Stomach smooth muscle (tissue), 2 donors: ENCODE data around the gene APEH.

Experiments
- H3K27ac ChIP-seq: one replicate; pipeline ENCODE4 v1.7.0; 2013; ENCODE audit warnings: mild to moderate bottlenecking, low read length, inconsistent platforms
- H3K27me3 ChIP-seq, 2 donors: one replicate each; pipeline ENCODE4 v1.7.0; 2013; ENCODE audit warnings: low read length in 2 of 2; ENCODE audit not compliant: insufficient read depth in 2 of 2, control insufficient read depth in 1 of 2
- H3K36me3 ChIP-seq, 2 donors: one replicate each; pipeline ENCODE4 v1.7.0; 2013; ENCODE audit warnings: low read length in 2 of 2; ENCODE audit not compliant: control insufficient read depth in 2 of 2, insufficient read depth in 2 of 2
- H3K4me1 ChIP-seq: one replicate; pipeline ENCODE4 v1.7.0; 2013; ENCODE audit warnings: low read length; ENCODE audit not compliant: control insufficient read depth, insufficient read depth
- H3K4me3 ChIP-seq, 2 donors: one replicate each; pipeline ENCODE4 v1.7.0; 2013; ENCODE audit warnings: low read length in 2 of 2
- H3K9ac ChIP-seq, 2 donors: one replicate each; pipeline ENCODE4 v1.7.0; 2013; ENCODE audit warnings: low read length in 2 of 2, mild to moderate bottlenecking in 1 of 2
- H3K9me3 ChIP-seq, 2 donors: one replicate each; pipeline ENCODE4 v1.7.0; 2013; ENCODE audit warnings: low read length in 2 of 2; ENCODE audit not compliant: control insufficient read depth in 2 of 2
- donor health status: healthy.
- donor health status: Pancreatic carcinoma.

The APEH gene

GRCh38 chr3:49659756-49660155, 14.4 kb upstream of the APEH start:
- Histone ChIP-seq H3K9ac (no peak overlapping the region), H3K4me1 (peaks cover 3% of the 10 kb centered on the region), H3K36me3 (no peaks in the 10 kb centered on the region), H3K9me3 (no peaks in the 10 kb centered on the region), H3K27ac (no peak overlapping the region), H3K27me3 (peaks cover 3 to 11% of the 10 kb centered on the region in 2 donors), H3K4me3 (no peak overlapping the region)

- Histone ChIP-seq H3K9me3 (no peaks in the 10 kb centered on the region), H3K27me3 (peaks cover 6 to 15% of the 10 kb centered on the region in 2 donors), H3K4me1 (peaks cover 3% of the 10 kb centered on the region)
Measured at GRCh38 chr3:49661281-49661680, 12.9 kb upstream of the APEH start.

GRCh38 chr3:49662021-49662420, 12.1 kb upstream of the APEH start:
- H3K27me3 ChIP-seq: peaks cover 6 to 14% of the 10 kb centered on the region in 2 donors
- no peaks in the 10 kb centered on the region for H3K36me3 ChIP-seq
- H3K4me3 ChIP-seq: no peak overlapping the region
- no peaks in the 10 kb centered on the region for H3K4me1 ChIP-seq
- H3K9ac ChIP-seq: no peak overlapping the region
- no peaks in the 10 kb centered on the region for H3K9me3 ChIP-seq
- H3K27ac ChIP-seq: no peak overlapping the region

More at GRCh38 chr3:49661281-49661680, 12.9 kb upstream of the APEH start:
- Histone ChIP-seq H3K27ac (no peak overlapping the region), H3K36me3 (no peaks in the 10 kb centered on the region), H3K9ac (no peak overlapping the region), H3K4me3 (no peak overlapping the region)

- Histone ChIP-seq H3K4me3 (no peak overlapping the region), H3K9me3 (no peaks in the 10 kb centered on the region), H3K4me1 (no peaks in the 10 kb centered on the region), H3K36me3 (no peaks in the 10 kb centered on the region), H3K27me3 (peaks cover 6 to 16% of the 10 kb centered on the region in 2 donors), H3K9ac (no peak overlapping the region), H3K27ac (no peak overlapping the region)
Measured at GRCh38 chr3:49662720-49663413, 11.3 kb upstream of the APEH start.

GRCh38 chr3:49663831-49664230, 10.3 kb upstream of the APEH start:
- no peak overlapping the region for H3K9ac ChIP-seq

GRCh38 chr3:49664300-49664699, 9.9 kb upstream of the APEH start:
- Histone ChIP-seq H3K4me1 (no peaks in the 10 kb centered on the region), H3K36me3 (no peaks in the 10 kb centered on the region), H3K4me3 (no peak overlapping the region), H3K9me3 (no peaks in the 10 kb centered on the region), H3K27ac (no peak overlapping the region), H3K9ac (no peak overlapping the region), H3K27me3 (peaks cover 13 to 20% of the 10 kb centered on the region in 2 donors)

More at GRCh38 chr3:49663831-49664230, 10.3 kb upstream of the APEH start:
- Histone ChIP-seq H3K27ac (no peak overlapping the region), H3K9me3 (no peaks in the 10 kb centered on the region), H3K4me3 (no peak overlapping the region), H3K36me3 (no peaks in the 10 kb centered on the region), H3K27me3 (peaks cover 11 to 20% of the 10 kb centered on the region in 2 donors), H3K4me1 (no peaks in the 10 kb centered on the region)

GRCh38 chr3:49665822-49666519, 8.2 kb upstream of the APEH start:
- no peak overlapping the region for H3K27ac ChIP-seq
- peaks cover 16 to 20% of the 10 kb centered on the region in 2 donors for H3K27me3 ChIP-seq
- H3K9me3 ChIP-seq: no peaks in the 10 kb centered on the region
- H3K4me1 ChIP-seq: no peaks in the 10 kb centered on the region
- no peak overlapping the region for H3K9ac ChIP-seq
- H3K4me3 ChIP-seq: no peak overlapping the region
- no peaks in the 10 kb centered on the region for H3K36me3 ChIP-seq

GRCh38 chr3:49666592-49666991, 7.6 kb upstream of the APEH start:
- H3K4me3 ChIP-seq: no peak overlapping the region
- H3K9me3 ChIP-seq: no peaks in the 10 kb centered on the region
- no peak overlapping the region for H3K27ac ChIP-seq
- H3K4me1 ChIP-seq: no peaks in the 10 kb centered on the region
- no peaks in the 10 kb centered on the region for H3K36me3 ChIP-seq
- no peak overlapping the region for H3K9ac ChIP-seq
- H3K27me3 ChIP-seq: peaks cover 16 to 20% of the 10 kb centered on the region in 2 donors

GRCh38 chr3:49667701-49668413, 6.3 kb upstream of the APEH start:
- no peaks in the 10 kb centered on the region for H3K4me1 ChIP-seq
- no peaks in the 10 kb centered on the region for H3K9me3 ChIP-seq
- H3K27me3 ChIP-seq: peaks cover 14 to 20% of the 10 kb centered on the region in 2 donors
- no peak overlapping the region for H3K27ac ChIP-seq
- no peaks in the 10 kb centered on the region for H3K36me3 ChIP-seq
- H3K9ac ChIP-seq: no peak overlapping the region
- no peak overlapping the region for H3K4me3 ChIP-seq

GRCh38 chr3:49668414-49668797, 5.7 kb upstream of the APEH start:
- Histone ChIP-seq H3K27me3 (peaks cover 14 to 20% of the 10 kb centered on the region in 2 donors), H3K9me3 (no peaks in the 10 kb centered on the region), H3K4me1 (peaks cover 5% of the 10 kb centered on the region), H3K9ac (no peak overlapping the region), H3K36me3 (no peaks in the 10 kb centered on the region), H3K27ac (no peak overlapping the region), H3K4me3 (no peak overlapping the region)
